Sigmoid colon (tissue), 3 donors: ENCODE measurements around the gene RERG.

ENCODE experiments used
- POLR2A ChIP-seq, 2 donors: fragments of 450-650 bp; IDR thresholded peaks; one replicate each; pipeline ENCODE4 v1.6.1; 2016; ENCODE audit warnings: antibody characterized with exemption in 2 of 2, mild to moderate bottlenecking in 2 of 2, moderate library complexity in 2 of 2
- TF ChIP-seq, protein P1 (sequence below), 4 experiments: fragments of 450-650 bp in 3 of 4; fragments of 200-600 bp in 1 of 4; IDR thresholded peaks; one replicate each; pipeline ENCODE4 v1.5.1; 2016 to 2019; ENCODE audit warnings: antibody characterized with exemption in 4 of 4, mild to moderate bottlenecking in 3 of 4, moderate library complexity in 2 of 4

DNA sequence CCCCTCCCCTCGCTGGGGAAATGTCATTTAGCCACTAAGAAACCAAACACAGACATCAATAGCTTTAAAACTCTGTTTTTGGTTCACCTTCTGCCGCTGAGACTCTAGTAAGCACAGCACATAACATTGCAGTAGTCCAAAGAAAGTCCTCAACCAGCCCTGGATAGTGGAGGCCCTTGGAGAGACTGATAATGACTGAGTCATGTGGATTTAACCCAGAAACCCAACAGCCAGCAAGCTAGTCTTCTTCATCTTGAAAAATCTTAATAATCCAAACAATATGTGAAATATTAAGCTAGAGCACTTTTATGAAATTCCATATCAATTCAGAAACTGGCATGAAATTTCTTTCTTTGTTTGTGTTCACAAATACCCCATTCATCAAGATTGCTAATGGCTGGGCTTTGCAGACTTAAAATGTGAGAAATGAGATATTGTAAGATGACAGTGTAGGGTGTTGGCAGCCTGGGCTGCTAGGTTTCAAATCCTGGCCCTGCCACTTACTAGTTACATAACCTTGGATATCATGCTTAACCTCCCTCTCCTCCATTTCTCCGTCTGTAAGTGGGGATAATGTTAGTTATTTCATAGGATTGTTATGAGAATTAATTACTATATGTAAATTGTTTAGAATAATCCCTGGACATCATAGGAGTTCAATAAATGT is 40.1 kb downstream of the RERG start:
- TF ChIP-seq POLR2A (IDR thresholded peaks at IDR 0.05): no peak
- TF ChIP-seq, protein P1, sequence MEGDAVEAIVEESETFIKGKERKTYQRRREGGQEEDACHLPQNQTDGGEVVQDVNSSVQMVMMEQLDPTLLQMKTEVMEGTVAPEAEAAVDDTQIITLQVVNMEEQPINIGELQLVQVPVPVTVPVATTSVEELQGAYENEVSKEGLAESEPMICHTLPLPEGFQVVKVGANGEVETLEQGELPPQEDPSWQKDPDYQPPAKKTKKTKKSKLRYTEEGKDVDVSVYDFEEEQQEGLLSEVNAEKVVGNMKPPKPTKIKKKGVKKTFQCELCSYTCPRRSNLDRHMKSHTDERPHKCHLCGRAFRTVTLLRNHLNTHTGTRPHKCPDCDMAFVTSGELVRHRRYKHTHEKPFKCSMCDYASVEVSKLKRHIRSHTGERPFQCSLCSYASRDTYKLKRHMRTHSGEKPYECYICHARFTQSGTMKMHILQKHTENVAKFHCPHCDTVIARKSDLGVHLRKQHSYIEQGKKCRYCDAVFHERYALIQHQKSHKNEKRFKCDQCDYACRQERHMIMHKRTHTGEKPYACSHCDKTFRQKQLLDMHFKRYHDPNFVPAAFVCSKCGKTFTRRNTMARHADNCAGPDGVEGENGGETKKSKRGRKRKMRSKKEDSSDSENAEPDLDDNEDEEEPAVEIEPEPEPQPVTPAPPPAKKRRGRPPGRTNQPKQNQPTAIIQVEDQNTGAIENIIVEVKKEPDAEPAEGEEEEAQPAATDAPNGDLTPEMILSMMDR (IDR thresholded peaks at IDR 0.05): no peak
